HG02938 (cell line): Measurements from ENCODE around the gene UFSP2.
"Not testable (repeated sequence)": the region's sequence is repeated elsewhere in the genome, so short reads cannot be mapped to it uniquely, and the experiment has no call there.

Source experiments
- ATAC-seq: cut with Tn5 transposase; IDR thresholded peaks from one replicate; pipeline ENCODE4 v1.9.1; 2021; ENCODE audit warnings: mild to moderate bottlenecking, moderate library complexity; ENCODE audit not compliant: unreplicated experiment

Gene UFSP2

GRCh38 chr4:185384930-185385331 is 40.8 kb downstream of the UFSP2 start:
- ATAC-seq: no peak

GRCh38 chr4:185384061-185384460 is 41.7 kb downstream of the UFSP2 start:
- ATAC-seq: no peak

- no peak for ATAC-seq
These were observed 42.3 kb downstream of the UFSP2 start for GRCh38 chr4:185383451-185383850.

GRCh38 chr4:185382754-185383153 is 43.0 kb downstream of the UFSP2 start:
- ATAC-seq: no peak

GRCh38 chr4:185381288-185382196 is 44.2 kb downstream of the UFSP2 start:
- ATAC-seq: no peak

- no peak for ATAC-seq
These were observed 45.4 kb downstream of the UFSP2 start for GRCh38 chr4:185380320-185380719.

- no peak for ATAC-seq
These were observed 46.2 kb downstream of the UFSP2 start for GRCh38 chr4:185379326-185380295.

GRCh38 chr4:185378264-185378663 is 47.5 kb downstream of the UFSP2 start:
- ATAC-seq: no peak

GRCh38 chr4:185374573-185374972 is 51.2 kb downstream of the UFSP2 start:
- ATAC-seq: no peak

GRCh38 chr4:185374027-185374426 is 51.7 kb downstream of the UFSP2 start:
- ATAC-seq: no peak

GRCh38 chr4:185371702-185372101 is 54.1 kb downstream of the UFSP2 start:
- no peak for ATAC-seq

- no peak for ATAC-seq
These were observed 55.4 kb downstream of the UFSP2 start for GRCh38 chr4:185370268-185370949.

GRCh38 chr4:185369731-185370130 is 56.0 kb downstream of the UFSP2 start:
- no peak for ATAC-seq

GRCh38 chr4:185364886-185365285 is 60.9 kb downstream of the UFSP2 start:
- ATAC-seq: no peak

- no peak for ATAC-seq
These were observed 62.5 kb downstream of the UFSP2 start for GRCh38 chr4:185363251-185363650.

- ATAC-seq: not testable (repeated sequence)
These were observed 63.2 kb downstream of the UFSP2 start for GRCh38 chr4:185362570-185362969.

- ATAC-seq: no peak
These were observed 63.9 kb downstream of the UFSP2 start for GRCh38 chr4:185361872-185362271.

GRCh38 chr4:185359767-185360446 is 65.9 kb downstream of the UFSP2 start:
- ATAC-seq: no peak

GRCh38 chr4:185358959-185359358 is 66.8 kb downstream of the UFSP2 start:
- ATAC-seq: no peak

GRCh38 chr4:185358514-185358913 is 67.2 kb downstream of the UFSP2 start:
- no peak for ATAC-seq
